Right hindlimb (tissue), 1 donor: ENCODE measurements around the gene KCNMA1.

Source experiments
- DNase-seq: peaks from one replicate; pipeline ENCODE4 v3.0.0-alpha.2; 2018

KCNMA1 gene

DNA sequence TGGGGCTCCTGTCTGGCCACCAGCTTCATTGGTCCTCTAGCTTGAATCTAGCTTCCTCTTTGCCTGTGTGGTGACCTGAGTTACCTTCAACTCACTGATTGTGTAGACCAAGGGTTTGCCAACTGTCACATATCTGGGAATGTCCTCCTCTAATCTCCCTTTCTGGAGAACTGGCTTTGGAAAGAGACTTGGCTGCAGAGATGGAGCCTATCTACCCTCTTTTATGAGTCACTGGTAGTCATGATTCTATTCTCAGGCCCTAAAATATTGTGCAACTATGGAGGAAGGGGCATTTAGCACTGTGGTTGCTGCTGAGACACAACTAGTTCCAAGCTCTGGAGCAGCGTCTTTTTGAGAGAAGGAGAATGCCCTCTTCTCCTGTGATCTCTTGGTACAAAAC is 691.3 kb downstream of the KCNMA1 start:
- DNase-seq: no peak

DNA sequence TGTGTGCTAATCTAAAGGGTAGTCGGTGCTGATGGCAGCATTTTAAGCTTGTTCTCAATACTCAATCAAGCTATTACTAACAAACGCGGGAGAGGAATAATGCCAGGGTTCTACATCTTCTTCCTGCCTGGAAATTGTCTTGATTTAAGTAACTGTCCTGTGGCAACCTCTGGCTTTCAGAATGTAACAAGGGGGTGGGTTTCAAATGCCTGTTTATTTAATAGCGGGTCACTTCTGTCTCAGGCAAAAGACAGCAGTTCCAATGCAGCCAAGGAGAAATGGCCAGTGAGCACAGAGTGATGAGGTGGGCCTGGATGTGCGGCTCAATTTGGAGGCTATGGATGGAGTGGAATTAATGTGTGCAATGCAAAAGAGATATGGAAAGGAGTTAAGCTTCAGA is 692.4 kb downstream of the KCNMA1 start:
- DNase-seq: no peak

GRCh38 chr10:76944640-76945039 is 693.0 kb downstream of the KCNMA1 start:
- DNase-seq: no peak

DNA sequence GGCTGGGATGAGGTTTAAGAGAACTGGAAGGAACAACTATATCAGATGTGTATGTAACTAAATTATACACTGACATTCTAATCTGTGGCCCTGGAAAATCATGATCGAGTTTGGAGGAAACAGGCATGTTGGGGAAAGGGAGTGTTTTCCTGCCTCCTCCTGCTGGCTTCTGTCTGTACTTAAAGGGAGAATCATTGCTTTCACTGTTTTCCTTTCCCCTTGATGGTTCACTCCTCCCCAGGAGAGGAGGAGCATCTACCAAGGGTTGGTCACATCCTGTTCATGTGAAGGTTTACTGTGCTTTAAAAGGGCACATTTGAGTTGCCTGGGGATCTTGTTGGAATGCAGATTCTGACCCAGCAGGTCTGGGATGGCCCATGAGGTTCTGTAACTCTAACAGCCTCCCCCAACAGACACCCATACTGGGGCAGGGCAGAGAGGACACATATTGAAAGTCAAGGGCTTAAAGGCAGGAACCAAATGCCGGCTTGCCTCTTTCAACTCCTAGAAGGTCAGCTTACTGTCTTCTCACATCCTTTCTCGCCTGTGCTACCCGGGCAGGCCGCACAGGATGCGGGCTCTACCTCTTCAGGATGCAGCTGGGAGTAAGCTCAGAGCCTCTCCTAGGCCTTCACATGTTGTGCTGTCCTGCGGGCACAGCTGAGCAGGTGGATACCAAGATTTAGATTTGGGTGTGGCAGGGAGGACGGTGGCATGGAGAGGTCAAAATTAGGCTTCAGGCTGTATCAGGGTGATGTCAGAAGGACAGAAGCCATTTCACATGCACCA is 694.8 kb downstream of the KCNMA1 start:
- no peak for DNase-seq

- DNase-seq: no peak
Observed at GRCh38 chr10:76939933-76940468, 697.6 kb downstream of the KCNMA1 start.

DNA sequence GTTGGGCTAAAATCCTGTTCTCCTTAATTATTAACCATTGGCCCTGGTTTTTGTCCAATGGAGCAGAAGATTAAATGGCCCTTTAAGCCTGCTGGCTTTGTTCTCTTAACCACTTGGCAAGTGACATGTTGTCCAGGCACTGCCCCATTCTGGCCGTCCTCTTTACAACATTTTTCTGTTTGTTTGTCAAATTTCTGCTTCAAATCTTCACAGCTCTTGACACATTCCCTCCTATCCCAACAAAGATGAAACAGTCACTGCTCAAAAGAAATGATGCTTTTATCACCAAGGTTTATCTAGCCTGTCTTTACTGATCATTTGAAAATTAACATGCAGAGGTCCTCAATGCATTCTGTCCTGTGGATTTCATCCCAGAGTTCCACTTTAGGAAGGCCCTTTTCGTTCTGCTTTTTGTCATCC is 700.4 kb downstream of the KCNMA1 start:
- no peak for DNase-seq

GRCh38 chr10:76935941-76936613 is 701.5 kb downstream of the KCNMA1 start:
- DNase-seq: no peak

- DNase-seq: no peak
Observed at GRCh38 chr10:76928565-76928964, 709.0 kb downstream of the KCNMA1 start.

GRCh38 chr10:76925636-76926405 is 711.8 kb downstream of the KCNMA1 start:
- DNase-seq: no peak

DNA sequence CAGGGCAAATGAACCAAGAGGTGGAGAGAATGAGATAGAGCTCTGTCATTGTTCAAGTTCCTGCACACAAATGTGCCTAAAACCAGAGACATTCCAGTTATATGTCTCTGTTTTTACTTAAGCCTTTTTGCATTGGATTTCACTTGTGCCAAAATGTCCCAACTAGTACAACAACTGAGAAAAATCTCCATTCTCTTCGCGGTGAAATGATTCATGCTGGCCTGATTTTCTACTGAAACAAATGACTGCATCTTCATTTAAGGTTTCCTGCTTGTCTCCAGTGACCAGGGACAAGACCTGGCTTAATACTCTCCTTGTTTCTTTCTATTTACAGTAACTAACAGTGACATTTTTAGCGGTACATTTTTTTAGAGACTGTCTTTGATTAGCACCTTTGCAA is 714.9 kb downstream of the KCNMA1 start:
- no peak for DNase-seq

GRCh38 chr10:76921383-76922010 is 716.1 kb downstream of the KCNMA1 start:
- no peak for DNase-seq

GRCh38 chr10:76920581-76920980 is 717.0 kb downstream of the KCNMA1 start:
- no peak for DNase-seq

DNA sequence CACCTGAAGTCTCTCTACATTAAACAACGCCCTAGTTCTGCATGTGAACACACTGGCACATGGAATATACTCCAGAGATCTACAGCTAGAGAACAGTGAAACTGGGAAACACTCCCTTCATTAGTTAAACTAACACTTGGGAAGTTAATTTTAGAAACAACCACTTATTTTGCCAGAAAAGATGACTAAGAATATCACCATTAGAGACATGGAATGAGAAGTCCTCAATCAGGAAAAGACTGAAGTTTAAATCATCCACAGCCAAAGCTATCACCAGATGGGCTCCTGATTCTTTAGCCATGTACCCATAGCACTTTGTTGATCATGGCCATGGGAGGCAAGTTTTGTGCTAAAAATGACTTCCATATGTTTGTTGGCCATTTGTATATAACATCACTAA is 719.5 kb downstream of the KCNMA1 start:
- DNase-seq: no peak

- DNase-seq: no peak
Observed at GRCh38 chr10:76917071-76917470, 720.5 kb downstream of the KCNMA1 start.

DNA sequence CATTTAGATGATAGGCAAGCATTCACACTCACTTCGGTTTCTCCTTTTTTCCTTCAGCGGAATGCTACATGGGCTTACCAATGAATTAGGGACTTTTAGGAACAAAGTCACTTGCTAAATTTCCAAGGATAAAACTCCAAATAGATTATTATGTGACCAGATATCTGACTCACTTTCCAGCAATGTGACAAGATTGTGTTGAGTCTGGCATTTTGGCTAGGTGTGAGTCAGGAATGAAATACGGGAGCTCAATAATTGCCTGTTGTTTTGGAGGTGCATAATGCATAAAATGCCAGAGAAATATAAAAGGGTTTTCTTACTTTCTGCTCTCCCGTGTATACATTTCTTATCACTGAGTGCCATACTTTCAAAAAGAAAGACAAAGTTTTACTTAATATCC is 721.1 kb downstream of the KCNMA1 start:
- no peak for DNase-seq

DNA sequence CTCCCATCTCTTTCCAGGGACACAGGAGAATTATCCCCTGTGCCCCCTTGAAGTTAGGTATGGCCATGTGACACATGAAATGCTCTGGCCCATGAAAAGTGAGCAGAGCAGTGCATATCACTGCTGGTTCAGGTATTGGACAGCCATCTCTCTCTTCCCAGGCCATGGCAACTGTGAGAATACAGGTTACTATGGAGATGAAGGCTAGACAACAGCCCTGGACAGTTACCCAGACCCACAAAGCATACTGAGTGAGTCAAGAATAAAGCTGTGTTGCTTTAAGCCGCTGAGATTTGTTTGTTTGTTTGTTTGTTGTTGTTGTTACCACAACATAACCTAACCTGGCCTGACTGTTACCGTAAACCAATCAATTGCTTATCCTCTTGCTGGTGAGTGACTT is 722.3 kb downstream of the KCNMA1 start:
- no peak for DNase-seq

DNA sequence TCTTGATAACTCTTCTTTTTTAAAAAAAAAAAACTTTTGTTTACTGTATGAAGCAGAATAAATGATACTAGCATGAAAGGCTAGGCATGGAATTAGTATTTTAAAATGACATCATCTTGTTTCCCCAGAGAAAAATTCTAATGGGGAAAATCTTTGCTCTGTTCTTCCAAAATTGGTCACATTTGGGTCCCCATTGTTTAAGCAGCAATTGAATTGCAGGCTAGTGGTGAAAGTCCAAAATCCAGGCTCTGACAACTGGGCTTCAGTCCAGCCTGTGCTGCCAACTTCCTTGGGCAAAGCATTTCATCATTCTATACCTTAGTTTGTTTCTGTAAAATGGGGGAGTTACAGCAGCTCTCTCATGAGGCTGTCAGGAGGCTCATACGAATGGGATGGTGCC is 726.4 kb downstream of the KCNMA1 start:
- no peak for DNase-seq

- no peak for DNase-seq
Observed at GRCh38 chr10:76910184-76910962, 727.2 kb downstream of the KCNMA1 start.

GRCh38 chr10:76906256-76906655 is 731.4 kb downstream of the KCNMA1 start:
- DNase-seq: no peak

GRCh38 chr10:76905251-76905650 is 732.4 kb downstream of the KCNMA1 start:
- no peak for DNase-seq

- no peak for DNase-seq
Observed at GRCh38 chr10:76903387-76903945, 734.1 kb downstream of the KCNMA1 start.

GRCh38 chr10:76902949-76903348 is 734.7 kb downstream of the KCNMA1 start:
- DNase-seq: peak; percentile 33
